Keratinocyte (primary cell): ENCODE measurements around the gene SLC25A19.

Experiments
- EZH2 ChIP-seq: IDR thresholded peaks from one replicate; pipeline ENCODE4 v1.6.1; 2012; ENCODE audit warnings: inconsistent platforms, mild to moderate bottlenecking, low read length, moderate library complexity
- TF ChIP-seq, protein P1 (sequence below), 3 experiments: IDR thresholded peaks in 1 of 3; conservative IDR thresholded peaks in 1 of 3; optimal IDR thresholded peaks in 1 of 3; 2 replicates in 2 of 3; 3 replicates in 1 of 3; pipeline versions ENCODE3 to v1.5.1; 2011; ENCODE audit warnings: low read length in 3 of 3, mild to moderate bottlenecking in 3 of 3, moderate library complexity in 2 of 3, control low read depth in 1 of 3, inconsistent platforms in 1 of 3; ENCODE audit not compliant: insufficient read depth in 2 of 3; ENCODE audit errors: extremely low read depth in 1 of 3

DNA sequence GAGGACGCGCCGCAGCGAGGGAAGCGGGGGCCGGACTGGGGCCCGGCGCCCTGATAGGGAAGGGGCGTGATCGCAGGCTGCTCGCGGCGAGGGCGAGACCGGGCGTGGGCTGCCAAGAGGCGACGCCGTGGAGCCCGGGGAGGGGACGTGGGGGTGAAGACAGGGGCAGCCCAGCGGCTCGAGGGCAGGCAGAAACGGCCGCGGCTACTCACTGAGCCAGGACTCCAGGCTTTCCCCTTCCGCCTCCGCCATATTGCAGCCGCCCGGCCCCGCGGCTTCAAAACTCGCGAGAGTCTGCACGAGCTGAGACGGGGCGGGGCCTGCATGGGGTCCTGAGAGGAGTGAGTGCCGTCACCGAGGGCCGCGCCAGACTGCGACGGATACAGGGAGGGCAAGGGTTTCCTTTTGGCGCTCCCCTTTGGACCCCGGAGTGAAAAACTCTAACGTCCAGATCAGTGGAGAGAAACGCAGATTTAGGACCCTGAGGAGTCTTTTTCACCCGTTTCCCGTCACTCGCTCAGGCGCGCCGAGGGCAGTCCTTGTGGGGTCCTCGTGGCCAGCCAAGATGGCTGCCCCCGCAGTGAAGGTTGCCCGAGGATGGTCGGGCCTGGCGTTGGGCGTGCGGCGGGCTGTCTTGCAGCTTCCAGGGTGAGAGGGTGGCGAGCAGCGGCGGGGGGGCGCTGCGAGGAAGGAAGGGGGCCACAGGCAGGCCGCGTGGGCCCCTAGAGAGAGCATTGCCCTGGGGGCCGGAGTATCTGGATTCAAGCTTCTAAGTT is 27.7 kb downstream of the SLC25A19 start, which contains the start of the genes GGA3 and MRPS7:
- TF ChIP-seq, protein P1, sequence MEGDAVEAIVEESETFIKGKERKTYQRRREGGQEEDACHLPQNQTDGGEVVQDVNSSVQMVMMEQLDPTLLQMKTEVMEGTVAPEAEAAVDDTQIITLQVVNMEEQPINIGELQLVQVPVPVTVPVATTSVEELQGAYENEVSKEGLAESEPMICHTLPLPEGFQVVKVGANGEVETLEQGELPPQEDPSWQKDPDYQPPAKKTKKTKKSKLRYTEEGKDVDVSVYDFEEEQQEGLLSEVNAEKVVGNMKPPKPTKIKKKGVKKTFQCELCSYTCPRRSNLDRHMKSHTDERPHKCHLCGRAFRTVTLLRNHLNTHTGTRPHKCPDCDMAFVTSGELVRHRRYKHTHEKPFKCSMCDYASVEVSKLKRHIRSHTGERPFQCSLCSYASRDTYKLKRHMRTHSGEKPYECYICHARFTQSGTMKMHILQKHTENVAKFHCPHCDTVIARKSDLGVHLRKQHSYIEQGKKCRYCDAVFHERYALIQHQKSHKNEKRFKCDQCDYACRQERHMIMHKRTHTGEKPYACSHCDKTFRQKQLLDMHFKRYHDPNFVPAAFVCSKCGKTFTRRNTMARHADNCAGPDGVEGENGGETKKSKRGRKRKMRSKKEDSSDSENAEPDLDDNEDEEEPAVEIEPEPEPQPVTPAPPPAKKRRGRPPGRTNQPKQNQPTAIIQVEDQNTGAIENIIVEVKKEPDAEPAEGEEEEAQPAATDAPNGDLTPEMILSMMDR (optimal IDR thresholded peaks at IDR 0.05 in 1 of 3, IDR thresholded peaks at IDR 0.05 in 1 of 3, conservative IDR thresholded peaks at IDR 0.05 in 1 of 3; ENCODE audit: extremely low read depth in 1 of 3, insufficient read depth in 2 of 3, low read length in 3 of 3): no peak
- no peak for TF ChIP-seq EZH2
